Measurements from ENCODE around the gene POLDIP2. TPM values are rescaled to one million over a fixed set of nuclear protein-coding genes. Genes with fewer than 3 reads are reported as not detected.

Gene POLDIP2
- total and polyA plus RNA-seq, 2 donors (not counting 3 experiments of a cell fraction or from before 2014, with no cell fraction given): 82.6 to 85.2 TPM

DNA sequence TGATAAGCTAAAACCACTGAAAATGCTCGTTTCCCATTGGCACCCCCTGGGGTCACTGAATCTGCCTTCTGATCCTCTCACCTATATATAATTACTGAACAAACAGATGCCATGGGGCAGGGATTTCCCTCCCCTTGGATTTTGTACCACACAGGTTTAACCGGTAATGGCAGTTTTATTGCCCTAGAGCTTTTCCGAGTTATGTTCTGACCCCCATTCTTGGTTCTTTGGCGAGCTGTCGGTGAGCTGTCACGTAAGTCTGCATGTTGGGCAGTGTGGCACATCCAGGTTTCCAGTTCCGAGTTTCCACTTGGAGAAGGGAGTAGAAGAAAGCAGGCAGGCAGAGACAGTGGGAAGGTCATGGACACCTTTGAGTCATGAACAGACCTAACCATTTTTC is 31.2 kb downstream of the POLDIP2 start:
- Histone ChIP-seq H3K9me3 (replicated peaks; ENCODE audit: control insufficient read depth, insufficient read depth, low read length) (no peaks in the 10 kb centered on the region), H3K4me2 (ENCODE audit: insufficient read depth, low read length) (no peak overlapping the region), H3K27ac (ENCODE audit: insufficient read depth, low read depth, low read length) (no peak overlapping the region), H3K9me1 (replicated peaks; ENCODE audit: control insufficient read depth, extremely low read depth, insufficient read depth, low read length) (no peaks in the 10 kb centered on the region), H3K79me2 (ENCODE audit: control insufficient read depth, insufficient read depth, low read length) (peaks cover 19% of the 10 kb centered on the region), H3K9ac (replicated peaks; ENCODE audit: extremely low read depth, insufficient read depth, low read length) (no peak overlapping the region), H3K36me3 (ENCODE audit: control insufficient read depth in 2 of 2, extremely low read depth in 1 of 2, insufficient read depth in 2 of 2, low read length in 2 of 2) (peaks cover 13 to 16% of the 10 kb centered on the region in 2 experiments), H4K20me1 (replicated peaks; ENCODE audit: control insufficient read depth, extremely low read depth, insufficient read depth, low read length) (no peaks in the 10 kb centered on the region), H3K4me3 (replicated peaks in 1 of 3; ENCODE audit: insufficient read depth in 1 of 3, low read depth in 1 of 3, low read length in 3 of 3) (no peak overlapping the region), H3K27me3 (ENCODE audit: control insufficient read depth in 2 of 2, insufficient read depth in 2 of 2, low read length in 2 of 2) (no peaks in the 10 kb centered on the region), H3K4me1 (ENCODE audit: control insufficient read depth, extremely low read depth, insufficient read depth, low read length) (no peaks in the 10 kb centered on the region), H2AFZ (ENCODE audit: low read depth, low read length) (no peak overlapping the region)
- CTCF ChIA-PET: interaction anchor here (1.1 kb wide), 1 partner anchor 521 kb away, joined by 4 read pairs; no protein-coding TSS in a partner anchor
- BruUV-seq (replicated peaks): no TSS peak
- dilution Hi-C loops (cut with MboI; ENCODE audit: extremely low pct_ligation_motif_present, low sequenced_read_pairs): no loop called here
- DNase-seq (ENCODE audit: low read depth, low spot score) (no peak), FAIRE-seq (no peak)
- POLR2A ChIA-PET: no interaction called here
- intact Hi-C loops (cut with micrococcal nuclease): no loop called here
- TF ChIP-seq, protein P1, sequence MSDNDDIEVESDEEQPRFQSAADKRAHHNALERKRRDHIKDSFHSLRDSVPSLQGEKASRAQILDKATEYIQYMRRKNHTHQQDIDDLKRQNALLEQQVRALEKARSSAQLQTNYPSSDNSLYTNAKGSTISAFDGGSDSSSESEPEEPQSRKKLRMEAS (IDR thresholded peaks at IDR 0.05; ENCODE audit: insufficient read depth, insufficient read length): no peak
- TF ChIP-seq EZH2 (IDR thresholded peaks at IDR 0.05; ENCODE audit: borderline replicate concordance, low read depth, low read length, severe bottlenecking) (no peak), POLR2A (IDR thresholded peaks at IDR 0.05; ENCODE audit: low read depth, low read length) (no peak), GATA2 (IDR thresholded peaks at IDR 0.05; ENCODE audit: insufficient read depth, insufficient read length, low read depth, low read length) (no peak), JUN (IDR thresholded peaks at IDR 0.05; ENCODE audit: borderline replicate concordance, insufficient read depth, insufficient read length, low read depth) (no peak), POLR2AphosphoS5 (IDR thresholded peaks at IDR 0.05; ENCODE audit: insufficient read depth, low read depth, low read length) (no peak), FOS (IDR thresholded peaks at IDR 0.05; ENCODE audit: borderline replicate concordance, insufficient read depth, low read length) (no peak), MYC (IDR thresholded peaks at IDR 0.05; ENCODE audit: low read depth, low read length) (no peak), CTCF (IDR thresholded peaks at IDR 0.05; ENCODE audit: extremely low read depth in 1 of 2, insufficient read depth in 1 of 2, low read depth in 1 of 2, low read length in 2 of 2) (no peak)

Measured in endothelial cell of umbilical vein (primary cell).